ENCODE measurements around the gene AMZ1. TPM values are rescaled to one million over a fixed set of nuclear protein-coding genes. Genes with fewer than 3 reads are reported as not detected.

The AMZ1 gene
- 0.12 TPM in 1 of 2 replicates, not detected in the other for total RNA-seq

GRCh38 chr7:2687881-2688318, at the start of gene AMZ1:
Gene AMZ1, plus strand, starts transcription at chr7:2688202. Its CDS starts 12,250 bp downstream, at chr7:2700452.

Other genes with a start within 250 kb of the AMZ1 start
- not detected in 2 replicates for gene GRIFIN, start 211.8 kb upstream of the AMZ1 start, total RNA-seq
- gene LFNG, start 168.4 kb upstream of the AMZ1 start, total RNA-seq = 7.7 and 7.9 TPM in 2 replicates
- 28.7 and 31.0 TPM in 2 replicates for gene BRAT1, start 132.7 kb upstream of the AMZ1 start, total RNA-seq
- gene IQCE, start 129.2 kb upstream of the AMZ1 start, total RNA-seq = 5.6 and 12.9 TPM in 2 replicates
- 49.8 and 59.0 TPM in 2 replicates for gene TTYH3, start 56.2 kb upstream of the AMZ1 start, total RNA-seq
- 29.9 and 43.9 TPM in 2 replicates for gene GNA12, start 156.1 kb downstream of the AMZ1 start, total RNA-seq

Measured in pericardium fibroblast (primary cell).